Measurements from ENCODE around the gene SLC35C1. TPM values are rescaled to one million over a fixed set of nuclear protein-coding genes. Genes with fewer than 3 reads are reported as not detected.

Gene SLC35C1
- total and polyA plus RNA-seq, 2 donors (not counting 1 experiment from before 2014, with no cell fraction given): 4.4 to 12.5 TPM

DNA sequence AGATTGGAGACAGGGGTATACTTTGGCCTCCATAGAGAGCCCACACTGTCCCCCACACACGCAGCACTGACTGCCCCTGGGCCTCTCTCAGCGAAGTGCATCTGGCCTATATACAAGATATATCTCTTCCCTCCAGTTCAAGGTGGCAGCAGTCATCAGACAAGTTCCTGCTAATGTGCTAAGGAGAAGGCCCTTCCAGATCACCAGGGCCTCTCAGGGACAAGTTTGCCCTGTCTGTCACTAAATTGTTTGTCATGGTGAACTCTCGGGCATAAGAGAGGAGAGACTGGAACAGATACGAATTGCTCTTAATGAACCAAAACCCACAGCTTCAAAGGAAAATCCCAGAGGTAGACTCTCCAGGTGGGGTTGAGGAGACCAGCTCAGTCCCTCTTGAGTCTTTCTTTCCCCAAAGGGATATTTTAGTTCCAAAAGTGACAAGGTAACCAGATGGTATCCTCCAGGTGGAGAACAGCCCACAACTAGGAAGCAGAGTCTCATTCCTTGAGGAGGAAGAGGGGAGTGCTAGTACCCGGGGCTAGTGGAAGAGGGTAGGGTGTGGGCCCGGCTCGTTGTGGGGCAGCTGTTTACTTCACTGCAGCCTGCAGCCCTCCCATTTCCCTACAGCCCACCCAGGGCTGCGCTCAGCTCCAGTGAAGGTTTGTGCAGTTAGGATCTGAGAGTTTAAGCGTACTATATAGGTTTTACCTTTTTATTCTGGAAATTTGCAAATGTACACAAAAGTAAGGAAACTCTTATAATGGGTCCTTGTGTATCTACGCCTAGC, 2.2 kb upstream of the SLC35C1 start:
- no peak overlapping the region for H3K9ac ChIP-seq (ENCODE audit: low read length)

More for the DNA sequence above, 2.2 kb upstream of the SLC35C1 start:
- no peaks in the 10 kb centered on the region for H3K36me3 ChIP-seq (replicated peaks in 1 of 2; ENCODE audit: control extremely low read depth in 1 of 2, control insufficient read depth in 1 of 2, extremely low read depth in 1 of 2, insufficient read depth in 2 of 2, low read length in 1 of 2)
- Mint-ChIP-seq H3K9me3 (ENCODE audit: insufficient read depth) (no peaks in the 10 kb centered on the region), H3K4me1 (peaks cover 26% of the 10 kb centered on the region), H3K27me3 (no peaks in the 10 kb centered on the region), H3K27ac (peak overlapping the region; percentile 60), H3K4me3 (peak overlapping the region; percentile 55)
- WGBS (ENCODE audit: insufficient coverage): 100% methylated on average over 3 of the region's 10 CpGs
- no peak for TF ChIP-seq EZH2 (IDR thresholded peaks at IDR 0.05; ENCODE audit: borderline replicate concordance, insufficient read depth, low read depth, low read length, poor library complexity, severe bottlenecking)
- TF ChIP-seq, protein P1, sequence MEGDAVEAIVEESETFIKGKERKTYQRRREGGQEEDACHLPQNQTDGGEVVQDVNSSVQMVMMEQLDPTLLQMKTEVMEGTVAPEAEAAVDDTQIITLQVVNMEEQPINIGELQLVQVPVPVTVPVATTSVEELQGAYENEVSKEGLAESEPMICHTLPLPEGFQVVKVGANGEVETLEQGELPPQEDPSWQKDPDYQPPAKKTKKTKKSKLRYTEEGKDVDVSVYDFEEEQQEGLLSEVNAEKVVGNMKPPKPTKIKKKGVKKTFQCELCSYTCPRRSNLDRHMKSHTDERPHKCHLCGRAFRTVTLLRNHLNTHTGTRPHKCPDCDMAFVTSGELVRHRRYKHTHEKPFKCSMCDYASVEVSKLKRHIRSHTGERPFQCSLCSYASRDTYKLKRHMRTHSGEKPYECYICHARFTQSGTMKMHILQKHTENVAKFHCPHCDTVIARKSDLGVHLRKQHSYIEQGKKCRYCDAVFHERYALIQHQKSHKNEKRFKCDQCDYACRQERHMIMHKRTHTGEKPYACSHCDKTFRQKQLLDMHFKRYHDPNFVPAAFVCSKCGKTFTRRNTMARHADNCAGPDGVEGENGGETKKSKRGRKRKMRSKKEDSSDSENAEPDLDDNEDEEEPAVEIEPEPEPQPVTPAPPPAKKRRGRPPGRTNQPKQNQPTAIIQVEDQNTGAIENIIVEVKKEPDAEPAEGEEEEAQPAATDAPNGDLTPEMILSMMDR (IDR thresholded peaks at IDR 0.05): no peak
- H3K9me3 ChIP-seq (ENCODE audit: control extremely low read depth in 1 of 3, control insufficient read depth in 2 of 3, insufficient read depth in 1 of 3, low read length in 2 of 3): peaks cover 0 to 7% (median 0%) of the 10 kb centered on the region in 3 donors
- POLR2A ChIA-PET: no interaction called here
- peaks cover 25% of the 10 kb centered on the region for H3K79me2 ChIP-seq (ENCODE audit: control insufficient read depth, insufficient read depth, low read length)
- H3K4me3 ChIP-seq (ENCODE audit: control extremely low read depth in 1 of 5, extremely low read depth in 1 of 5, insufficient read depth in 1 of 5, low read depth in 2 of 5, low read length in 4 of 5): no peak overlapping the region
- no peak overlapping the region for H3K27ac ChIP-seq (ENCODE audit: low read length in 2 of 2)
- peaks cover 2% of the 10 kb centered on the region for H4K20me1 ChIP-seq (ENCODE audit: control insufficient read depth, insufficient read depth, low read length, poor library complexity, severe bottlenecking)
- CTCF ChIA-PET: interaction anchor here (0.8 to 3.2 kb wide), 5 partner anchors 31 to 440 kb away, joined by 3 to 11 read pairs (median 8); partner anchors contain the start of genes CRY2 and PEX16
- intact Hi-C loops (cut with micrococcal nuclease): no loop called here
- H3K4me2 ChIP-seq (replicated peaks; ENCODE audit: low read depth, low read length, poor library complexity, severe bottlenecking): no peak overlapping the region
- DNase-seq (no peak), ATAC-seq (ENCODE audit: low read depth) (no peak)
- H2AFZ ChIP-seq (ENCODE audit: insufficient read depth, low read depth, low read length, poor library complexity, severe bottlenecking): no peak overlapping the region
- no peaks in the 10 kb centered on the region for H3K27me3 ChIP-seq (replicated peaks in 1 of 4; ENCODE audit: control extremely low read depth in 1 of 4, control insufficient read depth in 3 of 4, insufficient read depth in 4 of 4, low read length in 3 of 4)
- peaks cover 24 to 31% of the 10 kb centered on the region in 2 donors for H3K4me1 ChIP-seq (ENCODE audit: control insufficient read depth in 2 of 2, insufficient read depth in 2 of 2, low read length in 2 of 2)

Measured in B cell (primary cell).